HG02981 (cell line): ENCODE measurements around the gene M1AP.

Experiments used
- ATAC-seq: cut with Tn5 transposase; IDR thresholded peaks from one replicate; pipeline ENCODE4 v1.9.1; 2021; ENCODE audit warnings: mild to moderate bottlenecking, moderate library complexity; ENCODE audit not compliant: unreplicated experiment

Gene M1AP

GRCh38 chr2:74528600-74529356, 119.4 kb downstream of the M1AP start:
- peak; percentile 1 for ATAC-seq

- no peak for ATAC-seq
Observed at GRCh38 chr2:74527741-74528140, 120.4 kb downstream of the M1AP start.

DNA sequence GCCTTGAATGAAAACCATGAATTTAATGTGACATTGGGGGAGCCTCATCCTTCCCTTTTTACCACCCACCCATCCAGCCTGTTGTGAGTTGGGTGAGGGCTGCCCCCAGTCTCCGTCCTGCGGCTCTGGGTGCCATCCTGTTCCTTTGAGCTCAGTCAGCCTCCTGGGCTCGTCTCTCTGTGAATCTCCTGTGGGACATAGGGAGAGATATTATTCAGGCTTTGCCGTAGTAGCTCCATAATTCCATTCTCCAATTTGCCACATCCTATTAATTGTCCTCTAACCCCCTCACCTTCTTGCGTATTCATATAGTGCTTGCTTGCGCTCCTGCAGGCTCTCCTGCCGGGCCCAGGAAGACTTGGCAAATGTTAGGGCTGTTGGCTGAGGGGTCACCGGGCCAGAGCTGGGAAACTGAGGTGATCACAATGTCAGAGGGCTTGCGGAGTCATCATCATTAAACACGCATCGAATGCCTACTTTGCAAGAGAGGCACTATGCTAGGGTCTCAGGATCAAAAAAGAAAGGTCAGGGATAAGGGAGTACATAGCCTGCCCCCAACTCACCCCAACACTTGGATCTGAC, 121.4 kb downstream of the M1AP start:
- ATAC-seq: no peak

GRCh38 chr2:74525717-74526648, 122.1 kb downstream of the M1AP start, which contains the start of gene DQX1:
TSS of gene DQX1 (minus strand) at chr2:74526231. CDS start at chr2:74525729, 502 bp downstream.
- ATAC-seq: no peak

- no peak for ATAC-seq
Observed at GRCh38 chr2:74524955-74525716, 123.0 kb downstream of the M1AP start.

DNA sequence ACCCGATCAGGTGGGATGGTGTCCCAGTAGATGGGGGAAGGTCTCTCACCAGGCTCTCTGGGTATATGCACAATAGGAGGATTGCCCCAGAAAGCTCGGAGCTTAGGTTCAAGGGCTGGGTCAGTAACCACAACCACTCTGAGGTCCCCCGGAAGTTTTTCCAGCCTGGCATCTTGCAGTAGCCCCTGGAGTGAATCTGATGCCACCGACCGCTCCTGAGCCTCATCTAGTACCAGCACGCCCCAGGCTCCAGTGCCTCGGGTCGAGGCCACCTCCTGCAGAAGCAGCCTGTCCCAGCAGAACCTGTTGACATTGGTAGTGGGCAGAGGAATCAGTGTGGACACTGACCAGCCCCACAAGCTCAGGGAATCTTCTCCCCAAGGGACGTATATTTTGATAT, 124.1 kb downstream of the M1AP start:
- ATAC-seq: no peak

- no peak for ATAC-seq
Observed at GRCh38 chr2:74522516-74522915, 125.6 kb downstream of the M1AP start.

GRCh38 chr2:74516650-74517049, 131.5 kb downstream of the M1AP start:
- ATAC-seq: no peak

DNA sequence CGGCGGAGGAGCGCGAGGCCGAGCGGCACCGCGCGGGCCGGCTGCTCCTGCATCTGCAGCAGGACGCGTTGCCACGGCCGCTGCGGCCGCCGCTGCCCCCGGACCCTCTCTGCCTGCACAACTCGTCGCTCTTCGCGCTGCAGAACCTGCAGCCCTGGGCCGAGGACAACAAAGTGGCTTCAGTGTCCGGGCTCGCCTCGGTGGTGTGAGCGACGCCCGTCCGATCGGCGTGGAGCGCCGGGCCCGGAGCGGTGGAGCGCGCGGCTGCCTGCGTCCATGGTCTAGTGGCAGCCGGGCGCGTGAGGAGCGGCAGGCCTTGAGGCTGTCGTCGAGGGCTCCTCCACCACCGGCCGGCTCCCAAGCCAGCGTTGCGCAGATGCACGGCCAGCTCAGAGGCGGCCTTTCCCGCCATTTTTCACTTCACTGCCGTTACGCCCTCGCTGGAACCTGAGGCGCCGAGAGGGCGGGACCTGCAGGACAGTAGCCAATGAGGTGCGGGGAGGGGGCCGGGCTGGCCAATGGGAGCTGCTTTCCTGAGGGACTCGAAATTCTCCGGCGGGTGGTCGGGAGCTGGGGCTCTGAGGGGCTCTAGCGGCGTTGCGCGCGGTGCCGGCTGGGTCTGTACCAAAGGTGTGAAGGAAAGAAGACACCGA, 132.0 kb downstream of the M1AP start:
- ATAC-seq: peak; percentile 57

GRCh38 chr2:74515271-74515980, 132.7 kb downstream of the M1AP start:
- peak; percentile 2 for ATAC-seq

DNA sequence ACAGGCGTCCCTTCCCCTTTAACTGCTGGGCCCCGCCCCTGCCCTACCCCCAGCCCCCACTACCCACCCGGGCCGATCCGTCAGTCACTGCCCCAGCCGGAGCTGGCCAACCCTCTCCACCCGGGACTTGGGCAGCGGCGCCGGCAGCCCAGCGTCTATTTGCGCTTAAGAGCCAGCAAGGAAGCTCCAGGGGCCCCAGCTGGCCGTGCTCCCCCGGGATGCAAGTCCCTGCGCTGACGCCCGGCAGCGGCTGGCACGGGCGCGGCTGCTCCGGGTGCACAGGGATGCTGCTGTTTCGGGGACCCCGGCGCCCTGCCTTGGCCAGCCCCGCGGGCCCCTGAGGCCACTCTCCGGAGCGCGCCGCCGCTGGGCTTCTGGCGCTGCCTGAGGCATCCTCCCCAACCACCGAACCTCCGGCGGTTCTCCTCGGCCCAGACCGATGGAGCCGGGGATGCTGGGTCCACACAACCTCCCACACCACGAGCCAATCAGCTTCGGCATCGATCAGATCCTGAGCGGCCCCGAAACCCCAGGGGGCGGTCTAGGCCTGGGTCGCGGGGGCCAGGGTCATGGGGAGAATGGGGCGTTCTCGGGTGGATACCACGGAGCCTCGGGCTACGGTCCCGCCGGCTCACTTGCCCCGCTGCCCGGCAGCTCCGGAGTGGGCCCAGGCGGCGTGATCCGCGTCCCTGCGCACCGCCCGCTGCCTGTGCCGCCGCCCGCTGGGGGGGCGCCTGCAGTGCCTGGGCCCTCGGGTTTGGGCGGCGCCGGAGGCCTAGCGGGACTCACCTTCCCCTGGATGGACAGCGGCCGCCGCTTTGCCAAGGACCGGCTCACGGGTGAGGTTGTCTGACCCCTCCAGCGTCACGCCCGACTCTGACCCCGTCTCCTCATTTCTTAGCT, 133.5 kb downstream of the M1AP start, which contains the start of gene TLX2:
TLX2 (plus strand) TSS at position 83 of the 903 bp plus-strand sequence; CDS start at position 440, 357 bp downstream.
- no peak for ATAC-seq

- no peak for ATAC-seq
Observed at GRCh38 chr2:74513605-74514367, 134.3 kb downstream of the M1AP start.

- ATAC-seq: no peak
Observed at GRCh38 chr2:74512744-74513604, 135.2 kb downstream of the M1AP start.

DNA sequence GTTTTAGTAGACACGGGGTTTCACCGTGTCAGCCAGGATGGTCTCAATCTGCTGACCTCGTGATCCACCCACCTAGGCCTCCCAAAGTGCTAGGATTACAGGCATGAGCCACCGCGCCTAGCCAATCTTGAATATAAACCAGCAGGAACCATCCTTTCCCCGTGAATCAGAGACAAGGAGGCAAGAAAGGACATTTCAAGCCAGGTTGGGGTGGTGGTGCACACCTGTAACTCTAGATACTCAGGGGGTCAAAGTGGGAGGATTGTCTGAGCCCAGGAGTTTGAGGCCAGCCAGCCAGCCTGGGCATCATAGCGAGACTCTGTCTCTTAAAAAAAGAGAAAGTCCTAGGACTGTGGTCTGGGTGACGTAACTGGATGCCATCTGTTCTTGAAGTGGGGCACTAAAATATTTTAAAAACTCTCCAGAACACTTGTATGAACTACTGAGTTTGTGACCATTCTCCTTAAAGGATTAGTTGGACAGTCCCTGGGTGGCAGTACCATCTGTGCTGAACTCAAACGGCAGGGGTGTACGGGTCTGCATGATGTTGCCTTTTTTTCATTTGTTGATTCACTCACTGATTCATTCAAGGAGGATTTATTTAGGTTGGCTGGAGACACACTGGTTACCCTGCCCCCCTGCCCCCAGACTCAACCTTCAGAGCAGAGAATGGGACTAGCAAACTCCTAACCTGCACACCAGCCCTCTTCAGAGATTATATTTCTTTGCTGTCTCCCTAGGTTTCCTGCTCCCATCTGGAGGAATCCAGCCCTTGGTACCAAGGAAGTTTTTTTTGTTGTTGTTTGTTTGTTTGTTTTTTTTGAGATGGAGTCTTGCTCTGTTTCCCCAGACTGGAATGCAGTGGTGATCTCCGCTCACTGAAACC, 136.8 kb downstream of the M1AP start:
- ATAC-seq: no peak

- ATAC-seq: no peak
Observed at GRCh38 chr2:74510272-74510671, 137.9 kb downstream of the M1AP start.
